ENCODE results near the gene HIKESHI.

Gene HIKESHI

GRCh38 chr11:86386746-86387145 is 84.7 kb downstream of the HIKESHI start:
- DNase-seq = no peak
- Histone ChIP-seq H3K27me3 (no peaks in the 10 kb centered on the region), H3K4me3 (ENCODE audit: low read depth, low read length) (no peak overlapping the region), H3K4me1 (no peaks in the 10 kb centered on the region), H3K36me3 (no peaks in the 10 kb centered on the region), H3K9me3 (no peaks in the 10 kb centered on the region)
- no peak for TF ChIP-seq CTCF (IDR thresholded peaks at IDR 0.05; ENCODE audit: low read depth, low read length)

- TF ChIP-seq CTCF (IDR thresholded peaks at IDR 0.05; ENCODE audit: low read depth, low read length) = no peak
- DNase-seq = no peak
- Histone ChIP-seq H3K36me3 (no peaks in the 10 kb centered on the region), H3K27me3 (no peaks in the 10 kb centered on the region), H3K4me3 (ENCODE audit: low read depth, low read length) (no peak overlapping the region), H3K9me3 (no peaks in the 10 kb centered on the region), H3K4me1 (no peaks in the 10 kb centered on the region)
These were observed 86.2 kb downstream of the HIKESHI start for GRCh38 chr11:86388198-86388597.

GRCh38 chr11:86390487-86390886 is 88.4 kb downstream of the HIKESHI start:
- no peak for DNase-seq

GRCh38 chr11:86395061-86395551 is 93.1 kb downstream of the HIKESHI start:
- no peaks in the 10 kb centered on the region for H3K4me1 ChIP-seq
- DNase-seq = no peak
- no peaks in the 10 kb centered on the region for H3K9me3 ChIP-seq
- no peak for TF ChIP-seq CTCF (IDR thresholded peaks at IDR 0.05; ENCODE audit: low read depth, low read length)
- H3K36me3 ChIP-seq = no peaks in the 10 kb centered on the region
- no peaks in the 10 kb centered on the region for H3K27me3 ChIP-seq
- no peak overlapping the region for H3K4me3 ChIP-seq (ENCODE audit: low read depth, low read length)

More at GRCh38 chr11:86390487-86390886, 88.4 kb downstream of the HIKESHI start:
- Histone ChIP-seq H3K27me3 (no peaks in the 10 kb centered on the region), H3K36me3 (no peaks in the 10 kb centered on the region), H3K4me1 (no peaks in the 10 kb centered on the region), H3K9me3 (no peaks in the 10 kb centered on the region), H3K4me3 (ENCODE audit: low read depth, low read length) (no peak overlapping the region)
- TF ChIP-seq CTCF (IDR thresholded peaks at IDR 0.05; ENCODE audit: low read depth, low read length) = no peak
